ENCODE measurements around the gene MAGI2. TPM values are rescaled to one million over a fixed set of nuclear protein-coding genes. Genes with fewer than 3 reads are reported as not detected.

The MAGI2 gene
- total RNA-seq, 1 donor from 2014 or later = 5.4 TPM

GRCh38 chr7:78170815-78171214, 1282.7 kb downstream of the MAGI2 start:
- TF ChIP-seq, protein P1, sequence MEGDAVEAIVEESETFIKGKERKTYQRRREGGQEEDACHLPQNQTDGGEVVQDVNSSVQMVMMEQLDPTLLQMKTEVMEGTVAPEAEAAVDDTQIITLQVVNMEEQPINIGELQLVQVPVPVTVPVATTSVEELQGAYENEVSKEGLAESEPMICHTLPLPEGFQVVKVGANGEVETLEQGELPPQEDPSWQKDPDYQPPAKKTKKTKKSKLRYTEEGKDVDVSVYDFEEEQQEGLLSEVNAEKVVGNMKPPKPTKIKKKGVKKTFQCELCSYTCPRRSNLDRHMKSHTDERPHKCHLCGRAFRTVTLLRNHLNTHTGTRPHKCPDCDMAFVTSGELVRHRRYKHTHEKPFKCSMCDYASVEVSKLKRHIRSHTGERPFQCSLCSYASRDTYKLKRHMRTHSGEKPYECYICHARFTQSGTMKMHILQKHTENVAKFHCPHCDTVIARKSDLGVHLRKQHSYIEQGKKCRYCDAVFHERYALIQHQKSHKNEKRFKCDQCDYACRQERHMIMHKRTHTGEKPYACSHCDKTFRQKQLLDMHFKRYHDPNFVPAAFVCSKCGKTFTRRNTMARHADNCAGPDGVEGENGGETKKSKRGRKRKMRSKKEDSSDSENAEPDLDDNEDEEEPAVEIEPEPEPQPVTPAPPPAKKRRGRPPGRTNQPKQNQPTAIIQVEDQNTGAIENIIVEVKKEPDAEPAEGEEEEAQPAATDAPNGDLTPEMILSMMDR (IDR thresholded peaks at IDR 0.05; ENCODE audit: insufficient read depth, low read depth, low read length) = no peak
- TF ChIP-seq EZH2 (IDR thresholded peaks at IDR 0.05; ENCODE audit: insufficient read depth, low read length) = no peak

DNA sequence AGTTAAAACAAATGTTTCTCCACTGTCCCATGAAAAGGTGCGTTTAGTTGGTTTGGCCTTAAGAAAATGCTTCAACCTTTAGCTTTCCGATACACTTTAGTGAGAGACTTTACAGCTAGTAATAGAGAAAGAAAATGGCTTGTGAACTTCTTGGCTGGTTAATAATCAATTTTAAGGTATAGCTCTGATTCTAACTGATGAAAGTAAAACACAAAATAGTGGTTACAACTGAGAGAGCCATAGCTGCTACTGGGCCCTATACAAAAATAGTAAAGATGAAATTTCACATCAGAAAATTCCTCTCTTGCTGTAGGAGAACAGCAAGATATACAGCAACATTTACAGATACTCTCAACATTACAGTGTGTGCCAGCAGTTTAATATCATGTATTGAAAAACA, 1283.5 kb downstream of the MAGI2 start:
- H3K27me3 ChIP-seq (ENCODE audit: insufficient read depth, low read length) = no peaks in the 10 kb centered on the region

More at GRCh38 chr7:78170815-78171214, 1282.7 kb downstream of the MAGI2 start:
- no peak overlapping the region for H3K4me2 ChIP-seq (ENCODE audit: low read length)
- Mint-ChIP-seq H3K36me3 (ENCODE audit: low read depth, unreplicated experiment) (no peaks in the 10 kb centered on the region), H3K4me1 (ENCODE audit: low read depth, unreplicated experiment) (peaks cover 2% of the 10 kb centered on the region), H3K27ac (ENCODE audit: unreplicated experiment) (no peak overlapping the region), H3K9me3 (ENCODE audit: unreplicated experiment) (no peaks in the 10 kb centered on the region), H3K27me3 (ENCODE audit: low read depth, unreplicated experiment) (no peaks in the 10 kb centered on the region), H3K4me3 (ENCODE audit: unreplicated experiment) (no peak overlapping the region)
- H2AFZ ChIP-seq (ENCODE audit: low read depth, low read length) = no peak overlapping the region
- no peaks in the 10 kb centered on the region for H4K20me1 ChIP-seq (ENCODE audit: insufficient read depth, low read length)
- H3K36me3 ChIP-seq (ENCODE audit: insufficient read depth, low read length) = no peaks in the 10 kb centered on the region
- H3K27me3 ChIP-seq (ENCODE audit: insufficient read depth, low read length) = no peaks in the 10 kb centered on the region
- no peaks in the 10 kb centered on the region for H3K79me2 ChIP-seq (ENCODE audit: insufficient read depth, low read length)
- no peak overlapping the region for H3K9ac ChIP-seq (ENCODE audit: low read length)
- no peak overlapping the region for H3K27ac ChIP-seq (ENCODE audit: low read depth, low read length)
- H3K9me3 ChIP-seq (ENCODE audit: insufficient read depth, low read depth, low read length) = no peaks in the 10 kb centered on the region
- no peak overlapping the region for H3K4me3 ChIP-seq (ENCODE audit: insufficient read depth, low read depth, low read length)
- no peak for DNase-seq (ENCODE audit: low read depth)
- no peaks in the 10 kb centered on the region for H3K4me1 ChIP-seq (ENCODE audit: insufficient read depth, low read length)
- FAIRE-seq = no peak

GRCh38 chr7:78168865-78169264, 1284.6 kb downstream of the MAGI2 start:
- Histone ChIP-seq H3K4me2 (ENCODE audit: low read length) (no peak overlapping the region), H3K9me3 (ENCODE audit: insufficient read depth, low read depth, low read length) (no peaks in the 10 kb centered on the region), H2AFZ (ENCODE audit: low read depth, low read length) (no peak overlapping the region), H3K79me2 (ENCODE audit: insufficient read depth, low read length) (no peaks in the 10 kb centered on the region), H3K27me3 (ENCODE audit: insufficient read depth, low read length) (no peaks in the 10 kb centered on the region), H3K27ac (ENCODE audit: low read depth, low read length) (no peak overlapping the region), H3K4me1 (ENCODE audit: insufficient read depth, low read length) (no peaks in the 10 kb centered on the region), H4K20me1 (ENCODE audit: insufficient read depth, low read length) (no peaks in the 10 kb centered on the region), H3K9ac (ENCODE audit: low read length) (no peak overlapping the region), H3K36me3 (ENCODE audit: insufficient read depth, low read length) (no peaks in the 10 kb centered on the region), H3K4me3 (ENCODE audit: insufficient read depth, low read depth, low read length) (no peak overlapping the region)
- H3K27ac Mint-ChIP-seq (ENCODE audit: unreplicated experiment) = no peak overlapping the region
- DNase-seq (ENCODE audit: low read depth) = no peak
- H3K27me3 Mint-ChIP-seq (ENCODE audit: low read depth, unreplicated experiment) = no peaks in the 10 kb centered on the region
- no peak overlapping the region for H3K4me3 Mint-ChIP-seq (ENCODE audit: unreplicated experiment)
- TF ChIP-seq, protein P1 (IDR thresholded peaks at IDR 0.05; ENCODE audit: insufficient read depth, low read depth, low read length) = no peak
- no peak for TF ChIP-seq EZH2 (IDR thresholded peaks at IDR 0.05; ENCODE audit: insufficient read depth, low read length)
- no peaks in the 10 kb centered on the region for H3K36me3 Mint-ChIP-seq (ENCODE audit: low read depth, unreplicated experiment)
- H3K4me1 Mint-ChIP-seq (ENCODE audit: low read depth, unreplicated experiment) = peaks cover 2% of the 10 kb centered on the region
- FAIRE-seq = no peak
- H3K9me3 Mint-ChIP-seq (ENCODE audit: unreplicated experiment) = no peaks in the 10 kb centered on the region

More for the DNA sequence above, 1283.5 kb downstream of the MAGI2 start:
- no peak overlapping the region for H3K4me2 ChIP-seq (ENCODE audit: low read length)
- Mint-ChIP-seq H3K27ac (ENCODE audit: unreplicated experiment) (no peak overlapping the region), H3K4me3 (ENCODE audit: unreplicated experiment) (no peak overlapping the region), H3K4me1 (ENCODE audit: low read depth, unreplicated experiment) (peaks cover 2% of the 10 kb centered on the region), H3K9me3 (ENCODE audit: unreplicated experiment) (no peaks in the 10 kb centered on the region), H3K27me3 (ENCODE audit: low read depth, unreplicated experiment) (no peaks in the 10 kb centered on the region), H3K36me3 (ENCODE audit: low read depth, unreplicated experiment) (no peaks in the 10 kb centered on the region)
- no peak overlapping the region for H3K4me3 ChIP-seq (ENCODE audit: insufficient read depth, low read depth, low read length)
- no peaks in the 10 kb centered on the region for H4K20me1 ChIP-seq (ENCODE audit: insufficient read depth, low read length)
- no peaks in the 10 kb centered on the region for H3K36me3 ChIP-seq (ENCODE audit: insufficient read depth, low read length)
- no peak overlapping the region for H2AFZ ChIP-seq (ENCODE audit: low read depth, low read length)
- no peaks in the 10 kb centered on the region for H3K4me1 ChIP-seq (ENCODE audit: insufficient read depth, low read length)
- DNase-seq (ENCODE audit: low read depth) (no peak), FAIRE-seq (no peak)
- no peaks in the 10 kb centered on the region for H3K9me3 ChIP-seq (ENCODE audit: insufficient read depth, low read depth, low read length)
- H3K79me2 ChIP-seq (ENCODE audit: insufficient read depth, low read length) = no peaks in the 10 kb centered on the region
- no peak for TF ChIP-seq EZH2 (IDR thresholded peaks at IDR 0.05; ENCODE audit: insufficient read depth, low read length)
- TF ChIP-seq, protein P1 (IDR thresholded peaks at IDR 0.05; ENCODE audit: insufficient read depth, low read depth, low read length) = no peak
- no peak overlapping the region for H3K9ac ChIP-seq (ENCODE audit: low read length)
- H3K27ac ChIP-seq (ENCODE audit: low read depth, low read length) = no peak overlapping the region

Data from astrocyte (in vitro differentiated cells and primary cell).